CD4-positive, alpha-beta T cell (primary cell): ENCODE results near the gene CAPN15. TPM values are rescaled to one million over a fixed set of nuclear protein-coding genes. Genes with fewer than 3 reads are reported as not detected.

Experiments
- ATAC-seq: fragments of 200-7000 bp; cut with Tn5 transposase; one replicate; pipeline ENCODE4 v1.10.0; 2022; ENCODE audit warnings: mild to moderate bottlenecking; ENCODE audit not compliant: poor library complexity
- CTCF ChIA-PET: fragments of 350-600 bp; sonication (Branson Sonifier 250); formaldehyde crosslinking; loops from one replicate; lab custom pipeline; 2021; ENCODE audit warnings: antibody characterized with exemption, inconsistent platforms; lab: Charles Lee
- POLR2A ChIA-PET: fragments of 350-600 bp; sonication (Branson Sonifier 250); formaldehyde crosslinking; loops from one replicate; lab custom pipeline; 2021; ENCODE audit warnings: antibody characterized with exemption, inconsistent platforms; lab: Charles Lee
- DNase-seq, 14 experiments: peaks; one replicate each; pipeline ENCODE4 v3.0.0-alpha.2; 2013 to 2020; ENCODE audit warnings: mixed read lengths in 2 of 14
- H3K27ac ChIP-seq, 2 donors: one replicate each; pipeline versions ENCODE4 v1.5.1 to v1.7.0; 2013; ENCODE audit warnings: low read length in 2 of 2, low read depth in 1 of 2, mild to moderate bottlenecking in 1 of 2
- H3K27me3 ChIP-seq, 2 experiments: 1 replicate in 1 of 2; 2 replicates in 1 of 2; pipeline versions ENCODE4 v1.6.1 to v1.7.0; 2013; ENCODE audit warnings: low read length in 2 of 2, control low read depth in 1 of 2, mild to moderate bottlenecking in 1 of 2, moderate library complexity in 1 of 2; ENCODE audit not compliant: insufficient read depth in 2 of 2, control insufficient read depth in 1 of 2
- H3K36me3 ChIP-seq: one replicate; pipeline ENCODE4 v1.6.1; 2013; ENCODE audit warnings: low read length, control low read depth; ENCODE audit not compliant: insufficient read depth
- H3K4me1 ChIP-seq: one replicate; pipeline ENCODE4 v1.6.1; 2013; ENCODE audit warnings: low read length, control low read depth; ENCODE audit not compliant: insufficient read depth
- H3K4me3 ChIP-seq: one replicate; pipeline ENCODE4 v1.5.1; 2013; ENCODE audit warnings: mild to moderate bottlenecking, low read length, moderate library complexity
- H3K9me3 ChIP-seq, 2 experiments: 1 replicate in 1 of 2; 2 replicates in 1 of 2; pipeline versions ENCODE4 v1.6.1 to v1.7.0; 2013; ENCODE audit warnings: low read length in 2 of 2, mild to moderate bottlenecking in 2 of 2, control low read depth in 1 of 2, moderate library complexity in 1 of 2; ENCODE audit not compliant: control insufficient read depth in 1 of 2, insufficient read depth in 1 of 2
- H3K27ac Mint-ChIP-seq: one replicate; pipeline ENCODE4 v1.8.0; 2020; ENCODE audit warnings: mixed read lengths
- H3K27me3 Mint-ChIP-seq: one replicate; pipeline ENCODE4 v1.8.0; 2021; ENCODE audit warnings: mixed read lengths
- H3K36me3 Mint-ChIP-seq: one replicate; pipeline ENCODE4 v1.8.0; 2021; ENCODE audit warnings: low read depth, mixed read lengths
- H3K4me1 Mint-ChIP-seq: one replicate; pipeline ENCODE4 v1.8.0; 2021; ENCODE audit warnings: low read depth, mixed read lengths
- H3K4me3 Mint-ChIP-seq: one replicate; pipeline ENCODE4 v1.8.0; 2020; ENCODE audit warnings: mild to moderate bottlenecking, mixed read lengths
- H3K9me3 Mint-ChIP-seq: one replicate; pipeline ENCODE4 v1.8.0; 2020; ENCODE audit warnings: mixed read lengths
- CTCF ChIP-seq: fragments of 200-600 bp; IDR thresholded peaks from one replicate; pipeline ENCODE4 v1.8.0; 2022; ENCODE audit warnings: antibody characterized with exemption, mild to moderate bottlenecking
- intact Hi-C, 2 experiments: fragments of 100-400 bp; cut with DNase I in 1 of 2; cut with micrococcal nuclease in 1 of 2; formaldehyde crosslinking; loops; one replicate each; pipeline versions ENCODE4 v1.15.1 to v1.9.0; 2023 to 2025; cut with DNase I, micrococcal nuclease
- total RNA-seq, 174 experiments: library from RNA in 2 of 174; stranded (reverse) in 2 of 174; gene quantifications; one replicate each; pipeline ENCODE4 v1.2.3 and lab custom pipeline; 2021 to 2026

The CAPN15 gene
- total RNA-seq, 2 experiments from 2014 or later, result 35.5 to 36.9 TPM

GRCh38 chr16:515939-516226 lies 11.6 kb upstream of the CAPN15 start:
- DNase-seq, result no peak
- Mint-ChIP-seq H3K4me3 (no peak overlapping the region), H3K27me3 (no peaks in the 10 kb centered on the region), H3K36me3 (peaks cover 5% of the 10 kb centered on the region), H3K27ac (no peak overlapping the region), H3K9me3 (no peaks in the 10 kb centered on the region), H3K4me1 (no peaks in the 10 kb centered on the region)
- no peak for ATAC-seq
- intact Hi-C loops, result no loop called here
- CTCF ChIA-PET, result no interaction called here
- no peak for TF ChIP-seq CTCF
- no peaks in the 10 kb centered on the region for H3K4me1 ChIP-seq
- H3K36me3 ChIP-seq, result peaks cover 4% of the 10 kb centered on the region
- no peaks in the 10 kb centered on the region for H3K9me3 ChIP-seq
- no peaks in the 10 kb centered on the region for H3K27me3 ChIP-seq
- POLR2A ChIA-PET, result no interaction called here
- no peak overlapping the region for H3K27ac ChIP-seq
- H3K4me3 ChIP-seq, result no peak overlapping the region

DNA sequence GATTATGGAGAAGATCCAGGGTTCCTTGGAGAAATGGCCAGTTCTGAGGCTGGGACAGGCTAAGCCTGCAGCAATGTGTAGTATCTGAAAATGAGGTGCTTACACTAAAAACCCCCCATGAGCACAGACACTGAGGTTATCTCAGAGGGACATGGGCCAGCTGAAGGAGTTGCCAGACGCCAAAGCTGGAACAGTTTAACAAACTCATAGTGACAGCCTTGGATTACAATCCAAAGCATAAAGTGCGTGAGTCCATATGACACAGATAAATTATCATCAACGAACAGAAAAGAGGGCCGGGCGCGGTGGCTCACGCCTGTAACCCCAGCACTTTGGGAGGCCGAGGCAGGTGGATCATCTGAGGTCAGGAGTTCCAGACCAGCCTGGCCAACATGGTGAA lies 11.2 kb upstream of the CAPN15 start:
- Mint-ChIP-seq H3K27me3 (no peaks in the 10 kb centered on the region), H3K9me3 (no peaks in the 10 kb centered on the region), H3K27ac (no peak overlapping the region), H3K4me1 (no peaks in the 10 kb centered on the region), H3K36me3 (peaks cover 5% of the 10 kb centered on the region), H3K4me3 (no peak overlapping the region)
- Histone ChIP-seq H3K27ac (no peak overlapping the region), H3K4me3 (no peak overlapping the region), H3K27me3 (no peaks in the 10 kb centered on the region), H3K4me1 (no peaks in the 10 kb centered on the region), H3K9me3 (no peaks in the 10 kb centered on the region), H3K36me3 (peaks cover 4% of the 10 kb centered on the region)
- DNase-seq (no peak), ATAC-seq (no peak)
- no peak for TF ChIP-seq CTCF
- ChIA-PET CTCF (no interaction called here), POLR2A (no interaction called here)
- intact Hi-C loops, result no loop called here

DNA sequence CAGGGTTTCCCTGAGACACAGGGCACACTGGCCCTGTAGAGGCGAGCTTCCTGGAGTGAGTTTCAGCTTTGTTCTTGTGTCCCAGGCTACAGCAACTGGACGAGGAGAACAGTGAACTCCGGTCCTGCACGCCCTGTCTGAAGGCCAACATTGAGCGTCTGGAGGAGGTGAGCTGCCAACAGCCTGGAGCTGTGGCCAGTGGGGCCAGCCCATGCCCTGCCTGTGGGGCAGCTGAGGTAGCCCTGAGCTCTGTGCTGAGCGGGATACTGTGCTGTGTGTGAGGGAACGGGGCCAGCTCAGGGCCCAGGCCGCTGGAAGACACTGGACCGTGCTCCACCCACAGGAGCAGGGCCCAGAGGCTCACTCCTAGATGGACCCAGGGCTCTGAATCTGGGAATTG lies 8.7 kb upstream of the CAPN15 start:
- ChIA-PET POLR2A (no interaction called here), CTCF (interaction anchor here (0.6 kb wide), 1 partner anchor 1794 kb away, joined by 3 read pairs; no protein-coding TSS in a partner anchor)
- Mint-ChIP-seq H3K9me3 (no peaks in the 10 kb centered on the region), H3K4me1 (no peaks in the 10 kb centered on the region), H3K4me3 (no peak overlapping the region), H3K27me3 (no peaks in the 10 kb centered on the region), H3K27ac (no peak overlapping the region), H3K36me3 (peaks cover 5% of the 10 kb centered on the region)
- Histone ChIP-seq H3K36me3 (peaks cover 4% of the 10 kb centered on the region), H3K4me3 (no peak overlapping the region), H3K27ac (no peak overlapping the region), H3K9me3 (no peaks in the 10 kb centered on the region), H3K4me1 (no peaks in the 10 kb centered on the region), H3K27me3 (no peaks in the 10 kb centered on the region)
- ATAC-seq (no peak), DNase-seq (no peak)
- TF ChIP-seq CTCF, result no peak
- intact Hi-C loops, result no loop called here
